Measurements from ENCODE around the gene CR1. TPM values are rescaled to one million over a fixed set of nuclear protein-coding genes. Genes with fewer than 3 reads are reported as not detected.

The CR1 gene
- total and polyA plus RNA-seq, 2 of the 8 experiments (the other 6 are each of a cell fraction or from before 2014, with no cell fraction given), result 0.15 to 0.22 TPM

- POLR2A ChIA-PET (ENCODE audit: partially characterized antibody), result no interaction called here
- FAIRE-seq, result no peak
- peak in 1 of 2 experiments; percentile 61 for DNase-seq (ENCODE audit: low read depth in 1 of 2, low spot score in 2 of 2)
Observed at GRCh38 chr1:207565546-207566468, 69.8 kb downstream of the CR1 start.

More at GRCh38 chr1:207565546-207566468, 69.8 kb downstream of the CR1 start:
- no peaks in the 10 kb centered on the region for H3K36me3 ChIP-seq (ENCODE audit: control insufficient read depth in 2 of 4, insufficient read depth in 4 of 4, low read length in 3 of 4)
- H2BK12ac ChIP-seq (ENCODE audit: low read depth, low read length), result no peak overlapping the region
- H3K14ac ChIP-seq (ENCODE audit: insufficient read length), result no peak overlapping the region
- H3K23me2 ChIP-seq (ENCODE audit: low read depth, low read length), result no peaks in the 10 kb centered on the region
- no peak overlapping the region for H3K18ac ChIP-seq (ENCODE audit: extremely low read depth, low read length)
- no peak overlapping the region for H4K5ac ChIP-seq (ENCODE audit: insufficient read length, low read depth, low read length)
- H3K79me2 ChIP-seq (ENCODE audit: control insufficient read depth in 1 of 2, insufficient read depth in 2 of 2, low read length in 2 of 2), result no peaks in the 10 kb centered on the region
- H3K79me1 ChIP-seq (ENCODE audit: low read depth, low read length), result no peaks in the 10 kb centered on the region
- no peak overlapping the region for H3K4me3 ChIP-seq (ENCODE audit: extremely low read depth in 1 of 4, insufficient read depth in 2 of 4, low read depth in 3 of 4, low read length in 4 of 4)
- H3K9me3 ChIP-seq (ENCODE audit: insufficient read depth in 2 of 2, low read depth in 1 of 2, low read length in 1 of 2), result no peaks in the 10 kb centered on the region
- H2BK120ac ChIP-seq (replicated peaks; ENCODE audit: low read depth, low read length), result no peak overlapping the region
- no peak overlapping the region for H3K56ac ChIP-seq (replicated peaks; ENCODE audit: insufficient read length, low read depth, low read length)
- H3K9ac ChIP-seq (replicated peaks in 1 of 4; ENCODE audit: extremely low read depth in 1 of 4, low read depth in 3 of 4, low read length in 3 of 4), result no peak overlapping the region
- no peak overlapping the region for H2BK5ac ChIP-seq (ENCODE audit: low read depth, low read length)
- H2BK15ac ChIP-seq (ENCODE audit: low read length), result no peak overlapping the region
- no peak overlapping the region for H2AK5ac ChIP-seq (ENCODE audit: low read depth, low read length)
- TF ChIP-seq, protein P1, sequence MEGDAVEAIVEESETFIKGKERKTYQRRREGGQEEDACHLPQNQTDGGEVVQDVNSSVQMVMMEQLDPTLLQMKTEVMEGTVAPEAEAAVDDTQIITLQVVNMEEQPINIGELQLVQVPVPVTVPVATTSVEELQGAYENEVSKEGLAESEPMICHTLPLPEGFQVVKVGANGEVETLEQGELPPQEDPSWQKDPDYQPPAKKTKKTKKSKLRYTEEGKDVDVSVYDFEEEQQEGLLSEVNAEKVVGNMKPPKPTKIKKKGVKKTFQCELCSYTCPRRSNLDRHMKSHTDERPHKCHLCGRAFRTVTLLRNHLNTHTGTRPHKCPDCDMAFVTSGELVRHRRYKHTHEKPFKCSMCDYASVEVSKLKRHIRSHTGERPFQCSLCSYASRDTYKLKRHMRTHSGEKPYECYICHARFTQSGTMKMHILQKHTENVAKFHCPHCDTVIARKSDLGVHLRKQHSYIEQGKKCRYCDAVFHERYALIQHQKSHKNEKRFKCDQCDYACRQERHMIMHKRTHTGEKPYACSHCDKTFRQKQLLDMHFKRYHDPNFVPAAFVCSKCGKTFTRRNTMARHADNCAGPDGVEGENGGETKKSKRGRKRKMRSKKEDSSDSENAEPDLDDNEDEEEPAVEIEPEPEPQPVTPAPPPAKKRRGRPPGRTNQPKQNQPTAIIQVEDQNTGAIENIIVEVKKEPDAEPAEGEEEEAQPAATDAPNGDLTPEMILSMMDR (IDR thresholded peaks at IDR 0.05; ENCODE audit: control extremely low read depth in 1 of 3, insufficient read depth in 1 of 3, low read depth in 1 of 3, low read length in 3 of 3), result peak in 2 of 3 experiments; percentile 49 to 57; a peak in 3 of 4 replicates
- TF ChIP-seq RAD21 (IDR thresholded peaks at IDR 0.05 in 1 of 2, conservative IDR thresholded peaks at IDR 0.05 in 1 of 2; ENCODE audit: low read depth in 2 of 2, low read length in 2 of 2) (peak; percentile 48 to 57), HDAC2 (IDR thresholded peaks at IDR 0.05; ENCODE audit: borderline replicate concordance in 1 of 2, low read depth in 2 of 2, low read length in 2 of 2) (no peak), POLR2A (IDR thresholded peaks at IDR 0.05; ENCODE audit: control extremely low read depth in 1 of 2, low read depth in 2 of 2, low read length in 2 of 2) (no peak), SIRT6 (IDR thresholded peaks at IDR 0.05; ENCODE audit: low read length) (no peak), BCL11A (IDR thresholded peaks at IDR 0.05; ENCODE audit: low read depth in 2 of 2, low read length in 2 of 2) (no peak), SRF (IDR thresholded peaks at IDR 0.05; ENCODE audit: low read depth, low read length) (no peak)
- no peak overlapping the region for H3K4ac ChIP-seq (replicated peaks; ENCODE audit: insufficient read length, low read depth, low read length)
- WGBS, 2 experiments (ENCODE audit: extremely low coverage in 1 of 2, insufficient coverage in 1 of 2, insufficient read length in 1 of 2, insufficient replicate concordance in 2 of 2, low coverage in 1 of 2, low lambda C conversion rate in 2 of 2, missing lambda C conversion rate in 1 of 2), result 76% methylated on average over 4 of the region's 4 CpGs; no CpG with 5 or more reads in 1 of the 2 experiments
- no peaks in the 10 kb centered on the region for H3K4me1 ChIP-seq (replicated peaks in 1 of 4; ENCODE audit: control insufficient read depth in 3 of 4, insufficient read depth in 4 of 4, low read length in 3 of 4)
- H3K23ac ChIP-seq (ENCODE audit: insufficient read length), result no peak overlapping the region
- CTCF ChIA-PET (ENCODE audit: partially characterized antibody), result interaction anchor here (0.9 to 2.3 kb wide), 16 partner anchors 14 to 465 kb away, joined by 3 to 11 read pairs (median 3); no protein-coding TSS in a partner anchor
- H4K8ac ChIP-seq (ENCODE audit: extremely low read depth, insufficient read depth, low read length), result no peak overlapping the region
- no peak overlapping the region for H3K27ac ChIP-seq (ENCODE audit: low read depth, low read length)
- no peak overlapping the region for H2BK20ac ChIP-seq (ENCODE audit: low read length)
- H2AFZ ChIP-seq (ENCODE audit: low read length), result no peak overlapping the region
- H4K91ac ChIP-seq (replicated peaks; ENCODE audit: insufficient read length, low read length), result no peak overlapping the region
- H4K20me1 ChIP-seq (replicated peaks in 1 of 2; ENCODE audit: control insufficient read depth in 1 of 2, insufficient read depth in 2 of 2, low read length in 2 of 2), result no peaks in the 10 kb centered on the region
- no peak overlapping the region for H3K4me2 ChIP-seq (ENCODE audit: insufficient read depth in 1 of 2, low read depth in 2 of 2, low read length in 2 of 2)
- no peaks in the 10 kb centered on the region for H3K27me3 ChIP-seq (replicated peaks in 1 of 4; ENCODE audit: control insufficient read depth in 3 of 4, extremely low read depth in 1 of 4, insufficient read depth in 3 of 4, low read length in 3 of 4)
